Right kidney (tissue), 1 donor: ENCODE results near the gene RASSF1.

Source experiments
- DNase-seq: peaks from one replicate; pipeline ENCODE4 v3.0.0-alpha.2; 2016

RASSF1 gene

DNA sequence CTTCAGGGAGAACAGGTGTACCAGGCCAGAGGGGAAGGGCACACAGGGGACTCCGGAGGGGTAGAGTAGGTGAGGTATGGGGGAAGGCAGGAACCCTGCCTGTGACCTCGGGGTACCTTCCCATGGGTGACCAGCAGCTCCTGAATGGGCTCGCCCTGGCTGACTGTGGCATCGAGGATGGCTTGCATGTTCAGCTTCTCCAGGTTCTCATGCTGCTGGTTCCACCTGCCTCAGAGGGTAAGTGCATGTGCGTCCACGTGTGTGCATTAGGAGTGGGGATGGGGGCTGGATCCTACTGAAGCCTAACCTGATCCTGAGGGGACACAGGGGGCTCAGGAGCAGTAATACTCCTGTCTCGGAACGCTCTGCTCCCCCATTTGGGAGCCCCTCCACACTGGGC, 4.4 kb upstream of the RASSF1 start:
- DNase-seq = no peak

DNA sequence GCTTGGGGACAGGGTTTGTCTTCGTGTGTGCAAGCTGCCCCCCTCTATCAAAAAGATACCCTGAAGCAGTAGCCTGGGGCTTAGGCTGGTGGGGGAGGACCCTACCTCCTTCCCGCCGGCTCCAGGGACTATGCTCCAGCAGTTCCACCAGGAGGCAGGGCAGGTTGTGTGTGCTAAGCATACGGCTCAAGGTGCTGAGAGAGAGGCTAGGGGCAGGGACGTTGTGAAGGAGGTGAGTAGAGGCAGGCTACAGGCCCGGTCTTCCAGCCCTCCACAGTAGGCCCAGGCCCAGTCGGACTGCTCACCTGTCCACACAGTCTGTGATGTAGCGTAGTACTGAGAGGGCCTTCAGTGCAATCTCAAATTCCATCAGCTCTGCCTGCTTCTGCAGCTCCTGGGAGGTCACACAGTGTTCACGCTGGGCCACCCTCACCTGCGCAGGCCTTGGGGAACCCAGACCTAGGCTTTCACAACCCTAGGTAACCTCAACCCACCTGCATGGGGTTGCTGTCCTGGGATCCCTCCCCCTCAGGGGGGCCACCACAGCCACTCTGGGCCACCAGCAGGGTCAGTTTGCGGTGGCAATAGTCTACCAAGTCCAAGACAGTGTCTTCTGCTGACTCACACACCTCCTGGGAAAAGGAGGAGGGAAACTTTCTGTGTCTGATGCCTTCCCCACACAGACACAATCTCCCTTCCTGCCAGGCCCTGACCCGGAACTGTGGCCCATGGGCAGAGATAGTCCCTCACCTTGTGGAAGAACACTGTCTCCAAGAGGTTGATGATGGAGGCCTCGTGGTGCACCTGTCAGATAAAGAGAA, 2.4 kb upstream of the RASSF1 start:
- no peak for DNase-seq

DNA sequence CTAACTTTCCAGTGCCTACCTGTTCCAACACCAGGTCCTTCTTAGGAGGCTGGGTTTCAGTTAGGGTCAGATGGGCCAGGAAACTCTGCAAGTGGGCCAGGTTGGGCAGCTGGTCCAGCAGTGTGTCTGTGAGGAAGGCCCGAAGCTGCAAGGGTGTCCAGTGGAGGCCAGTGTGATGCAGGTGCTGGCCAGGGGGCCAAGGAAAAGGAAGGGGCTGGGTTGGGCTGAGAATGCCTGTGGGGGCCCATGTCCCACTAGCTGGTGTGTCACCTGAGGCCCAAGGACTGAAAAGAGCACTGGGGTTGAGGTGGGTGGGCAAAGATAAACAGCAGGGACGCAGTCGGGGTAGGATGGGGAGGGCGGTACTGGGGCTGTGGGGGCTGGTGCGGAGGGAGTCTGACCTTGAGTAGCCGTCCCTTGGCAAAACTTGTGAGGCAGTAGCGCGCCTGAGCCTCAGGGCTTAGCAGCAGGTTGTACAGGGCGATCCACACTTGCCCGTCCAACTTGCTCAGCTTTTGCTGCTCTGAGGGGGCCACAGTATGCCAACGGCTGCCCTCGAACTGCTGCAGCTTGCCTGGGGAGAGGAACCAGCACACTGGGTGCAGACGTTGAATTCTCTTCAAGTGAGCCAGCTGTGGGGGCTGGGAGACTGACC, 1.5 kb upstream of the RASSF1 start:
- no peak for DNase-seq

DNA sequence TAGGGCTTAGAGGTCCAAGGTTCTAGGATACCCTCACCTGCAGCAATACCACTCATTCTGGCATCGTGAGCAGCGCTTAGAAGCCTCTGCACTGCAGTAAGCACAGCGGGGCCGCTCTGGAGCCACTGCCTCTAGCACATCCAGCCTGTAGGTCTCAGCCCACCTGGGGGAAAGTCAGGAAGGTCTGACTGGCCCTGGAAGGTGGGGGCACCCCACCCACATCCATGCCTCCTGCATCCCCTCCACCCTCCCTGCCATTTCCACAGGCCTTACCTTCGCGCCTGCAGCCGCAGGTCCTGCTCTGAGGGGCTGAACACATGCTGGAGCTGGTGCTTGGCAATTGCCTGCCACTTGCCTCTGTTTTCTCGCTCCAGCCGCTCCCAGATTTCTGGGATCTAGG, 901 bp upstream of the RASSF1 start:
- no peak for DNase-seq

- DNase-seq = no peak
Observed at GRCh38 chr3:50340147-50340447, 539 bp downstream of the RASSF1 start.

DNA sequence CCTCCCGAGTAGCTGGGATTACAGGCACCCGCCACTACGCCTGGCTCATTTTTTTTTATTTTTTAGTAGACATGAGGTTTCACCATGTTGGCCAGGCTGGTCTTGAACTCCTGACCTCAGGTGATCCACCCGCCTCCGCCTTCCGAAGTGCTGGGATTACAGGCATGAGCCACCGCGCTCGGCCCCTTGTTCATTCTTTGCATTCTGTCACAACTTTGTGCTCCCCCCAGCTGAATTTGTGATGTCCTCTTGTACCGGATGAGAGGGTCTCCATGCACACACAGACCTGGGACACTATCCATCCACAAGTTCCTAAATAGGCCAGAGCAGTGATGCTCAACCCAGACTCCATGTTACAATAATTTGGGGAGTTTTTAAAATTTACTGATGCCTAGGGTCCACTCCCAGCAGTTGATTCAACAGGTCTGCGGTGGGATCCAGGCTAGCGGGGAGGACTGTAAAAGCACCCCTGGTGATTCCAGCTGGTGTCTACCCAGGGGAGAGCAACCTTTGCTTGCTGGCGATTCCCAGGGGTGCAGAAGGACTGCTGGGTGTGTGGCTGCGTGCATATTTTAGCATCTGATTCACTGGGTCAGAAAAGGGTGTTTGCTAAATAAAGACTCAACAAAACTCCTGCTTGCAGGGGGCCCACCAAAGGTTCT, 1.0 kb downstream of the RASSF1 start:
- DNase-seq = no peak

DNA sequence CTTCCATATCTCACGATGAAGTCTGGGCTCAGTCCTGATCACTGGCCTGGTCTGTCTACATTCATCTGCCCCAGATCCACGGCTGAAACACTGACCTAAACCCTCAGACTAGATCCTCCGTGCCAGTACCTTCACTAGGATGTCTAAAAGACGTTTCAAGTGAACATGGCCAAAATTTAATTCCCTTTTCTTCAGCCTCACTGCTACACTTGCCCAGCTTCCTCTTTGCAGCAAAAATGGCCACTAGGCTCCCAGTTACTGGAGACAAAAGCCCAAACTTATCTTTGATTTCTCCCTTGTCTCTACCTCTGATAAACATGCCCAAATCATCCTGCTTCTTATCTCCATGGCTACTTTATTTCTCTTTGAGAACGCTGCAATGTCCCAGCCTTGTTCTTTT, 1.7 kb downstream of the RASSF1 start:
- DNase-seq = no peak

GRCh38 chr3:50337175-50337861, 3.3 kb downstream of the RASSF1 start:
- DNase-seq = peak; percentile 94

DNA sequence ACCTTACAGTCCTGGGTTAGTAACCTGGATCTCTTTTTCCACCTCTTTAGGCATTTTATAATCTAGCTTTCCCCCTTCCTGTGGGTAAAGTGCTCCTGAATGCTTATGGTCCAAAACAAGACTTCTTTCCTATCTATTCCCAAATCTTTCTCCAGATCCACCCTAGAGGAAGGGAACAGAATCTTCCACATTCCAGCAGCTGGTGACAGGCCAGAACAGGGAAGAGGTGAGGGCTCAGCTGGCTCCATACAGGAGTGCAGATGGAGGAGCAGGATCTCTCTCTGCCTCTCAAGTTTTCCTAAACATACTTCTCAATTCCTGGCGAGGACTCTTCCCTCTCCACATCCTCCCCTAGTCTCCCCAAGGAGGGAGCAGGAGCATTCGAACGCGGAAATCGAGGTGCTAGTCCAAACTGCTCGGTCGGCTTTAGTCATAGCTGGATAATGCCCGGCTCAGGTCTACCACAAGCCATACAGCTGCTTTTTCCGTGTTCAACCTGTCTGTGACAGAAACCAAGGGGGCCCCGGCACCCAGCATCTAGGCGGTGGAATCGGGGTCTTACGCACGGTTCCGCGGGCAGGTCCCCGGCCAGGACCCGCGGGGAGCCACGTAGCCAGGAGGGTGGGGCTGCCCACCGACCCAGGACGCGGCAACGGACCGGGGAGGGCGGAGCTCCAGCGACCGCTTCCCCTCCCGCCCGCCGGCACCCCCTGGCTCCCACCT, 4.0 kb downstream of the RASSF1 start:
- DNase-seq = no peak

DNA sequence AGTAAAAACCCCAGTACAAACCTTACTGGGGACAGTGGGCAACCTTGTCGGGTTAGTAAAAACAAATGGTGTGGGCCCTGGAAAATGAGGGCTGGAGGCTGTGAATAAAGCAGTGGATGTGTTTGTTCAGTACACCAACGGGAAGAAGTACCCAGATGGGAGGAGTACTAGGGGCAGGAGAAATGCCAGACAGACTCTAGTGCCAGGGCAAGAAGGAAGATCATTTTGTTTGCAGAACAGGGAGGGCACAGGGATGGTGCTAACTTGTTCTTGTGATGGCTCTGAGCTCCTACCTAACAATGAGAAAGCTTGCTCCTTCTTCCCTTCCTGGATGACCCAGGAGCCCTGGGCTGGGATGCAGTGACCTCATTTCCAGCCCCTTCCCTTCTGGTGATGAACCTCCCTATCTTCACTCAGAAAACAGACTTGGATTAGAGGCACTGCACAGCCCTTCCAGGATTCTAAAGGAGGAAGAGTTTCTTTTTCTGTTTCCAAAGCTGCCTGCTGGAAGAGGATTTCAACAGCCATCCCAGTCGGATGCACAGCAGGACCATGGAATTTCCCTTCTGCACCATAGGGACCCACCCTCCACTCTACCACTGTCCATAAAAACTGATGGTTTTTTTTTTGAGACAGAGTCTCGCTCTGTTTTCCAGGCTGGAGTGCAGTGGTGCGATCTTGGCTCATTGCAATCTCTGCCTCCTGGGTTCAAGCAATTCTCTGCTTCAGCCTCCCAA, 6.1 kb downstream of the RASSF1 start:
- no peak for DNase-seq

- DNase-seq = no peak
Observed at GRCh38 chr3:50333744-50334328, 6.8 kb downstream of the RASSF1 start.

- DNase-seq = no peak
Observed at GRCh38 chr3:50331364-50331907, 9.2 kb downstream of the RASSF1 start.

- no peak for DNase-seq
Observed at GRCh38 chr3:50330330-50330729, 10.3 kb downstream of the RASSF1 start.

GRCh38 chr3:50327943-50328691, 12.5 kb downstream of the RASSF1 start, which contains the start of gene TUSC2:
TUSC2 (minus strand) TSS chr3:50328223; CDS start chr3:50328099, 124 bp downstream.
- DNase-seq = peak; percentile 85

- DNase-seq = no peak
Observed at GRCh38 chr3:50327129-50327528, 13.5 kb downstream of the RASSF1 start.

DNA sequence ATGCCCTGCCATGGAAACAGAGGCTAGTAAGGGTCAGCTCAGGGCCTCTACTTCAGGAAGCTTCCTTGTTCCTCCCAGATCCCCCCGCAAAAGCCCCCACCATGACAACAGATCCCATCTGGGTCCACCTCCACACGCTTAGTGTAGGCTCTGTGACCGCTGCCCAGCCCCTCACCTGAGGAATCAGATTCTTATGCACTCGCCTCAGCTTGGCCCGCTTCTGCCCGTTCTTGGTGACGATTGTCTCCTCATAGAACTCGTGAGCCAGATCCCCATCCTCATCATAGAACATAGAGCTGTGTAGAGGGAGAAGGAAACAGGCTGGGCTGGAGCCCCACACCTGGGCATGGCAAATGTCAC, 14.5 kb downstream of the RASSF1 start:
- DNase-seq = no peak

DNA sequence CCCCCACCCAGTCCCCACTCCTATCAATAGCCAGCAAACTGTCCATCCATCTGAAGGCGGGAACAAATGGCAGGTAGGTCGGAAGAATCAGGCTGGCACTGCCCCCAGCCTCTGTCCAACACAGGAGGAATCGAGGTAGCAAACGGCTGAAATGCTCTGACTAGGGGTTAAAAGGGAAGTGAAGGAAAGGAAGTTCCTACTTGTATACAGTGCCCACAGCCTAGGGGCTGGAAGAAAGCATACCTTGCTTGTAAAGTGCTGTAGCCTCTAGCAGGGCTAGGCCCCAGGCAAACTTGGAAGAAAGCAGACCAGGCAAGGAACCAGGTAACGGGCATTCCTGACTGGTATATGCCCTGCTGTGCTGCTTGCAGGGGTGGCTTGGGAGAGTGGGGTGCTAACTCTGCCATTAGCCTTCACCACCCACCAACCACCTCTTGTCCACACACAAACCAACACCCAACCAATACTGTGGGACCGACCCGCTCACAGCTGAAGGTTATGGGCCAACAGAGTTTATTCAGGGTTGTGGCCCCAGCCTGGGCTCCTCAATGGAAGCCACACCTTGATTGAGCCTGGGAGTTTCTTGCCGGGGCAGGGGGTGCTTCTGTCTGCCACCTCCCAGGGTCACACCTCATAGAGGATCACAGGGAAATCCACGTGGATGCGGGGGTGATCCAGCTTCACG, 15.0 kb downstream of the RASSF1 start:
- DNase-seq = no peak

DNA sequence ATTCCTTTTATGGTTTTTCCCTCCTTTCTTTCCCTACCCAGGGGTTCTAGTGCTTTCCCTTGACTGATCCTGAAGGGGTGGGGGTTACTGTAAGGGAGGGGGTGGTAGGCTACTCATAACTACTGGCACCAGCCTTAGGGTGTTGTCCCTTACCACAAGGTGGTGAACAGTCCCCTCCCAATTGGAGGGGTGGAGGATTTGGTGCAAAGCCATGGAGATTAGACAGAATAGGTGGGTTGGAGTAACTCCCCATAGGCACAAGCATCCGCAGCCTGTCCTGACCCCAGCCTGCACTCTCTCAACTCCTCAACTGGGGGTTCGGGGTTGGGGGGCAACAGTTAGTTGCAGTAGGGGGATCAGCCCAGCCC, 15.5 kb downstream of the RASSF1 start:
- DNase-seq = no peak

GRCh38 chr3:50324351-50325112, 16.1 kb downstream of the RASSF1 start:
- no peak for DNase-seq
